Measurements from ENCODE around the gene HABP4. TPM values are rescaled to one million over a fixed set of nuclear protein-coding genes. Genes with fewer than 3 reads are reported as not detected.

HABP4 gene
- total and polyA plus RNA-seq, 10 of the 15 experiments (the other 5 are each of a cell fraction or from before 2014, with no cell fraction given) = 1.6 to 15.4 (median 11.6) TPM

DNA sequence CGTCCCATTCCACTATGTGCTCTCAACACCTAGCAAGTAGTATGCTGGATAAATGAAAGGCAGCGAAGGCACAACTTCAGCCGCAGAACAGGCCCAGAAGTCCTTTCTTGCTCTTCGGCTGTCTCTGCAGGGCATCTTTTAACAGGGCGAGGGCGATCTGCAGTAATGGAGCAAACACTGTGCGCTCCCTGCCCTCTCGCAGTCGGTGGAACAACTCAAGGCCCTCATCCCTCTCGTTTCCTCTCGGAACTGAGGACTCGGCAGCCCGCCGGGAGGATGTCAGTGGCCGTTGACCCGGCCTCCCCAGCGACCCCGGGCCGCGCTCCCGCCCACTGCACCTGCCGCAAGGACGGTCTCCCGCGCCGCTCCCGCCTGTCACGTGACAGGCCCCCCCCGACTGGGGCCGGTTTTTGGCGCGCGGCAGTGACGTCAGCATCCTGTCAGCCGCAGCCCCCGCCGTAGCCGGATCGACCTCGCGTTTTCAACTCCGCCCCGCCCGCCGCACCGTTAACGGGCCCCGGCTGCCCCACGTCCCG lies 32.9 kb upstream of the HABP4 start (continued):
- TF ChIP-seq E4F1 (IDR thresholded peaks at IDR 0.05; ENCODE audit: borderline replicate concordance, partially characterized antibody) (no peak), RBBP5 (conservative IDR thresholded peaks at IDR 0.05) (no peak), CBFB (IDR thresholded peaks at IDR 0.05; ENCODE audit: low read depth) (no peak), NR2C1 (IDR thresholded peaks at IDR 0.05) (peak; percentile 67; the same call in 1 of the 2 replicates), ZNF622 (IDR thresholded peaks at IDR 0.05) (no peak), ZBED1 (IDR thresholded peaks at IDR 0.05; ENCODE audit: borderline replicate concordance) (no peak; the same call in 1 of the 2 replicates), CTCF (IDR thresholded peaks at IDR 0.05 in 2 of 3, conservative IDR thresholded peaks at IDR 0.05 in 1 of 3; ENCODE audit: control insufficient read depth in 2 of 3, extremely low read depth in 1 of 3, insufficient read depth in 1 of 3, low read depth in 3 of 3, low read length in 3 of 3) (0 out of 6 replicates have a peak, but pooled peaks of 2 of the 3 experiments have one; percentile 2 to 3), DPF2 (IDR thresholded peaks at IDR 0.05) (peak; percentile 77), ZNF207 (IDR thresholded peaks at IDR 0.05; ENCODE audit: borderline replicate concordance) (peak; percentile 91), NFYA (IDR thresholded peaks at IDR 0.05; ENCODE audit: borderline replicate concordance, low read depth, low read length) (no peak), NFXL1 (IDR thresholded peaks at IDR 0.05; ENCODE audit: borderline replicate concordance) (no peak), MYC (IDR thresholded peaks at IDR 0.05; ENCODE audit: insufficient read depth, insufficient read length, insufficient replicate concordance, low read length, severe bottlenecking) (no peak), HDAC2 (IDR thresholded peaks at IDR 0.05) (no peak), IKZF1 (conservative IDR thresholded peaks at IDR 0.05) (peak; percentile 82), NR2F1 (conservative IDR thresholded peaks at IDR 0.05) (peak; percentile 91), STAT1 (conservative IDR thresholded peaks at IDR 0.05) (no peak), USF1 (IDR thresholded peaks at IDR 0.05; ENCODE audit: borderline replicate concordance, extremely low read length, insufficient read depth, low read depth, low read length) (peak; percentile 98), BCL11A (IDR thresholded peaks at IDR 0.05; ENCODE audit: low read depth, low read length) (no peak), POU2F2 (IDR thresholded peaks at IDR 0.05; ENCODE audit: borderline replicate concordance, low read depth, low read length) (peak; percentile 14; the same call in 1 of the 3 replicates), BMI1 (IDR thresholded peaks at IDR 0.05; ENCODE audit: borderline replicate concordance) (no peak), MEF2B (IDR thresholded peaks at IDR 0.05; ENCODE audit: partially characterized antibody, poor library complexity, severe bottlenecking) (peak; percentile 39), SRF (IDR thresholded peaks at IDR 0.05; ENCODE audit: low read depth in 2 of 2, low read length in 2 of 2) (0 out of 4 replicates have a peak, but pooled peaks of 1 of the 2 experiments have one; percentile 13), CHD1 (IDR thresholded peaks at IDR 0.05; ENCODE audit: low read depth, low read length) (0 out of 2 replicates have a peak, but pooled peaks have one; percentile 48), RUNX3 (IDR thresholded peaks at IDR 0.05; ENCODE audit: low read length) (peak; percentile 61), RELA (IDR thresholded peaks at IDR 0.05; ENCODE audit: borderline replicate concordance, partially characterized antibody) (peak; percentile 42), GATAD2B (conservative IDR thresholded peaks at IDR 0.05; ENCODE audit: low read depth) (no peak; the same call in 1 of the 2 replicates), NBN (IDR thresholded peaks at IDR 0.05) (peak; percentile 83; the same call in 1 of the 2 replicates)

All from GM12878 (cell line).